Gastrocnemius medialis (tissue), 4 donors: ENCODE results near the gene MCU. TPM values are rescaled to one million over a fixed set of nuclear protein-coding genes. Genes with fewer than 3 reads are reported as not detected.
A peak's percentile ranks its signal among the peaks of the same experiment; 100 is the strongest.

Source experiments
- ATAC-seq, 2 donors: fragments of 150-250 bp; one replicate each; pipeline ENCODE4 v1.9.1; 2016
- DNase-seq, 2 donors: peaks; one replicate each; pipeline ENCODE4 v3.0.0-alpha.2; 2019
- H3K27ac ChIP-seq, 4 donors: fragments of 200-600 bp; sonication (generic); 1 replicate in 1 of 4; 2 replicates in 3 of 4; pipeline ENCODE4 v1.5.1; 2016 to 2018; ENCODE audit warnings: mild to moderate bottlenecking in 2 of 4, moderate library complexity in 1 of 4
- H3K27me3 ChIP-seq, 3 donors: fragments of 200-600 bp; sonication (generic) in 2 of 3; 1 replicate in 1 of 3; 2 replicates in 2 of 3; pipeline versions ENCODE4 v1.5.1 to v1.6.0; 2016 to 2019; ENCODE audit warnings: mild to moderate bottlenecking in 1 of 3, moderate library complexity in 1 of 3
- H3K36me3 ChIP-seq, 2 donors: fragments of 200-600 bp; sonication (generic) in 1 of 2; one replicate each; pipeline ENCODE4 v1.5.1; 2017 to 2018
- H3K4me1 ChIP-seq, 2 donors: fragments of 200-600 bp; sonication (generic) in 1 of 2; one replicate each; pipeline ENCODE4 v1.5.1; 2016 to 2017; ENCODE audit warnings: mild to moderate bottlenecking in 2 of 2
- H3K4me3 ChIP-seq, 4 donors: fragments of 200-600 bp; sonication (generic) in 3 of 4; 1 replicate in 1 of 4; 2 replicates in 3 of 4; pipeline ENCODE4 v1.5.1; 2016 to 2019; ENCODE audit warnings: mild to moderate bottlenecking in 2 of 4
- H3K9me3 ChIP-seq, 3 donors: fragments of 200-600 bp; sonication (generic) in 2 of 3; 1 replicate in 1 of 3; 2 replicates in 2 of 3; pipeline ENCODE4 v1.5.1; 2016 to 2019
- CTCF ChIP-seq, 5 experiments: fragments of 450-650 bp in 3 of 5; fragments of 200-600 bp in 2 of 5; sonication (generic) in 2 of 5; IDR thresholded peaks in 4 of 5; conservative IDR thresholded peaks in 1 of 5; 1 replicate in 4 of 5; 2 replicates in 1 of 5; pipeline ENCODE4 v1.5.1; 2016 to 2019; ENCODE audit warnings: antibody characterized with exemption in 5 of 5, mild to moderate bottlenecking in 3 of 5, moderate library complexity in 3 of 5
- POLR2A ChIP-seq, 2 donors: fragments of 450-650 bp; IDR thresholded peaks; one replicate each; pipeline ENCODE4 v1.6.1; 2017; ENCODE audit warnings: antibody characterized with exemption in 2 of 2, mild to moderate bottlenecking in 2 of 2, moderate library complexity in 2 of 2
- in situ Hi-C, 4 donors: fragments of 200-750 bp; cut with MboI; loops; one replicate each; pipeline versions ENCODE4 v1.15.0 to v1.8.0; 2017; ENCODE audit warnings: low sequenced_read_pairs in 4 of 4
- intact Hi-C: fragments of 100-400 bp; cut with DNase I; formaldehyde crosslinking; loops from one replicate; pipeline ENCODE4 v1.15.1; 2023; ENCODE audit warnings: low total_unique reads
- total RNA-seq, 4 donors: library from RNA; depleted of rRNA; stranded (reverse); fragments of >200 nt; gene quantifications; one replicate each; pipeline versions ENCODE4 v1.1.0 to v1.2.3, GENCODE V29; 2016

The MCU gene
- total RNA-seq, 4 donors from 2014 or later, result 25.1 to 61.3 (median 49.0) TPM

- no peaks in the 10 kb centered on the region for H3K27me3 ChIP-seq
- TF ChIP-seq POLR2A (IDR thresholded peaks at IDR 0.05) (no peak), CTCF (IDR thresholded peaks at IDR 0.05 in 4 of 5, conservative IDR thresholded peaks at IDR 0.05 in 1 of 5) (no peak)
- peaks cover 44 to 51% of the 10 kb centered on the region in 2 donors for H3K4me1 ChIP-seq
- H3K36me3 ChIP-seq, result no peaks in the 10 kb centered on the region
- peak overlapping the region; percentile 9 to 24 (median 17) for H3K4me3 ChIP-seq
- peak overlapping the region; percentile 52 to 66 (median 60) for H3K27ac ChIP-seq
- DNase-seq (no peak), ATAC-seq (peak; percentile 57 to 80)
- intact Hi-C loops (no loop called here), in situ Hi-C loops (no loop called here)
- H3K9me3 ChIP-seq, result no peaks in the 10 kb centered on the region
Measured at GRCh38 chr10:72802763-72803505, 111.0 kb downstream of the MCU start.

GRCh38 chr10:72808001-72808400 lies 116.1 kb downstream of the MCU start:
- Histone ChIP-seq H3K4me1 (peaks cover 21 to 55% of the 10 kb centered on the region in 2 donors), H3K27ac (peak overlapping the region in 1 of 4 donors; percentile 41), H3K36me3 (no peaks in the 10 kb centered on the region), H3K4me3 (no peak overlapping the region), H3K9me3 (no peaks in the 10 kb centered on the region), H3K27me3 (no peaks in the 10 kb centered on the region)
- TF ChIP-seq CTCF (IDR thresholded peaks at IDR 0.05 in 4 of 5, conservative IDR thresholded peaks at IDR 0.05 in 1 of 5) (no peak), POLR2A (IDR thresholded peaks at IDR 0.05) (no peak)
- in situ Hi-C loops (no loop called here), intact Hi-C loops (no loop called here)
- ATAC-seq (no peak), DNase-seq (no peak)

GRCh38 chr10:72809006-72809405 lies 117.1 kb downstream of the MCU start:
- H3K4me1 ChIP-seq, result peaks cover 20 to 57% of the 10 kb centered on the region in 2 donors
- no peaks in the 10 kb centered on the region for H3K27me3 ChIP-seq
- H3K4me3 ChIP-seq, result no peak overlapping the region
- intact Hi-C loops (no loop called here), in situ Hi-C loops (no loop called here)
- no peak for TF ChIP-seq CTCF (IDR thresholded peaks at IDR 0.05 in 4 of 5, conservative IDR thresholded peaks at IDR 0.05 in 1 of 5)
- TF ChIP-seq POLR2A (IDR thresholded peaks at IDR 0.05), result no peak
- no peaks in the 10 kb centered on the region for H3K9me3 ChIP-seq
- no peaks in the 10 kb centered on the region for H3K36me3 ChIP-seq
- peak overlapping the region in 1 of 4 donors; percentile 54 for H3K27ac ChIP-seq
- ATAC-seq (no peak), DNase-seq (no peak)

GRCh38 chr10:72810976-72811375 lies 119.0 kb downstream of the MCU start:
- peaks cover 20 to 65% of the 10 kb centered on the region in 2 donors for H3K4me1 ChIP-seq
- H3K27me3 ChIP-seq, result no peaks in the 10 kb centered on the region
- no peak for TF ChIP-seq CTCF (IDR thresholded peaks at IDR 0.05 in 4 of 5, conservative IDR thresholded peaks at IDR 0.05 in 1 of 5)
- no peak for TF ChIP-seq POLR2A (IDR thresholded peaks at IDR 0.05)
- H3K9me3 ChIP-seq, result no peaks in the 10 kb centered on the region
- in situ Hi-C loops (no loop called here), intact Hi-C loops (no loop called here)
- H3K27ac ChIP-seq, result peak overlapping the region in 1 of 4 donors; percentile 54
- ATAC-seq, result no peak
- no peak for DNase-seq
- no peak overlapping the region for H3K4me3 ChIP-seq
- H3K36me3 ChIP-seq, result no peaks in the 10 kb centered on the region
